Measurements from ENCODE around the gene RHOF.

RHOF gene

DNA sequence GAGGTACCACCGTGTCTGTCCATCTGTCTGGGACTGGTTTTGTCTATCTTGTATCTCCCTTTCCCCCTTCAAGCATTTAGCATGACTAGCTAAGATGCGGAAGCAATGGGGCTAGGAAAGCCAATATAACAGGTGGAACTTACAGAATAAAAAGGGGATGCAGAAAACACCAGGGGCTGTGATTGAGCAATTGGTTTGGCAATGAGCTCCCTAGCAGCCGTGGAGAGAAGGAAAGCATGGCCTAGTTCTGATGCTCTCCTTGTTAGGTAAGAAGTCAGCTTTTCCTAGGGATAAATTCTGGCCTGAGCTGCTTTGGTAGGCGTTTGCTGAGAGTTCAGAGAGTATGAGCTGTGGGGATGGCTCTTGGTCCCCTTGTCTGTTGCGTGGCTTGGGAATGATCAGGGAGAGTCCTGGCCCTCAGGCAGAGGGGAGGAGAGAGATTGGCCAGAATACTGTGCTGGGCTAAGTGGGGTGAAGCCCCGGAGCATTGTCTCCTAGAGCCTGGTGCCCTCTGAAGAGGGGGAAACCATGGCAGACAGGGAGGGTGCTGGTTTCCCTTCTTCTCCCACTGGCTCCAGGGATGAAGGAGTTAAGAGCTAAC, 17.4 kb upstream of the RHOF start:
- Histone ChIP-seq H3K4me3 (ENCODE audit: low read depth, low read length, poor library complexity, severe bottlenecking) (peak overlapping the region; percentile 65), H2AFZ (ENCODE audit: low read length) (no peak overlapping the region), H3F3A (ENCODE audit: insufficient read depth, low read length) (0 out of 2 replicates have a peak, but pooled peaks cover 5% of the 10 kb centered on the region), H3K79me2 (ENCODE audit: insufficient read depth, low read length) (no peaks in the 10 kb centered on the region), H3K27me3 (ENCODE audit: insufficient read depth, low read length) (no peaks in the 10 kb centered on the region), H4K20me1 (ENCODE audit: insufficient read depth, low read length) (no peaks in the 10 kb centered on the region), H3K9ac (ENCODE audit: low read length) (peak overlapping the region; percentile 58; the same call in 1 of the 2 replicates), H3K9me3 (ENCODE audit: low read length) (no peaks in the 10 kb centered on the region), H3K27ac (ENCODE audit: low read depth, low read length, poor library complexity, severe bottlenecking) (peak overlapping the region; percentile 70), H3K9me2 (ENCODE audit: low read depth, low read length) (no peaks in the 10 kb centered on the region), H3K4me1 (ENCODE audit: insufficient read depth, low read length, severe bottlenecking) (peaks cover 49% of the 10 kb centered on the region), H3K4me2 (ENCODE audit: low read length) (peak overlapping the region; percentile 85), H3K36me3 (ENCODE audit: insufficient read depth, low read length) (peaks cover 49% of the 10 kb centered on the region)
- TF ChIP-seq, protein P1, sequence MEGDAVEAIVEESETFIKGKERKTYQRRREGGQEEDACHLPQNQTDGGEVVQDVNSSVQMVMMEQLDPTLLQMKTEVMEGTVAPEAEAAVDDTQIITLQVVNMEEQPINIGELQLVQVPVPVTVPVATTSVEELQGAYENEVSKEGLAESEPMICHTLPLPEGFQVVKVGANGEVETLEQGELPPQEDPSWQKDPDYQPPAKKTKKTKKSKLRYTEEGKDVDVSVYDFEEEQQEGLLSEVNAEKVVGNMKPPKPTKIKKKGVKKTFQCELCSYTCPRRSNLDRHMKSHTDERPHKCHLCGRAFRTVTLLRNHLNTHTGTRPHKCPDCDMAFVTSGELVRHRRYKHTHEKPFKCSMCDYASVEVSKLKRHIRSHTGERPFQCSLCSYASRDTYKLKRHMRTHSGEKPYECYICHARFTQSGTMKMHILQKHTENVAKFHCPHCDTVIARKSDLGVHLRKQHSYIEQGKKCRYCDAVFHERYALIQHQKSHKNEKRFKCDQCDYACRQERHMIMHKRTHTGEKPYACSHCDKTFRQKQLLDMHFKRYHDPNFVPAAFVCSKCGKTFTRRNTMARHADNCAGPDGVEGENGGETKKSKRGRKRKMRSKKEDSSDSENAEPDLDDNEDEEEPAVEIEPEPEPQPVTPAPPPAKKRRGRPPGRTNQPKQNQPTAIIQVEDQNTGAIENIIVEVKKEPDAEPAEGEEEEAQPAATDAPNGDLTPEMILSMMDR (IDR thresholded peaks at IDR 0.05; ENCODE audit: low read length), result no peak
- TF ChIP-seq EZH2 (IDR thresholded peaks at IDR 0.05; ENCODE audit: borderline replicate concordance, low read length), result no peak

DNA sequence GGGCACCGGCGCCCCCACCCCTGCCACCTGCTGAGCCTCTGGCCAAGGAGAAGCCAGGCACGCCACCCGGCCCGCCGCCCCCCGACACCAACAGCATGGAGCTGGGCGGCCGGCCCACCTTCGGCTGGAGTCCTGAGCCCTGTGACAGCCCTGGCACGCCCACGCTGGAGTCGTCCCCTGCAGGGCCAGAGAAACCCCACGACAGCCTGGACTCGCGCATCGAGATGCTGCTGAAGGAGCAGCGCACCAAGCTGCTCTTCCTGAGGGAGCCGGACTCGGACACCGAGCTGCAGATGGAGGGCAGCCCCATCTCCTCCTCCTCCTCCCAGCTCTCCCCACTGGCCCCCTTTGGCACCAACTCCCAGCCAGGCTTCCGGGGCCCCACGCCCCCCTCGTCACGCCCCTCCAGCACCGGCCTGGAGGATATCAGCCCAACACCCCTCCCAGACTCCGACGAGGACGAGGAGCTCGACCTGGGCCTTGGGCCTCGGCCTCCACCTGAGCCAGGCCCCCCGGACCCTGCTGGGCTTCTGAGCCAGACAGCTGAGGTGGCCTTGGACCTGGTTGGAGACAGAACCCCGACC, 16.8 kb upstream of the RHOF start:
- Histone ChIP-seq H3K36me3 (ENCODE audit: insufficient read depth, low read length) (peaks cover 47% of the 10 kb centered on the region), H3K9ac (ENCODE audit: low read length) (no peak overlapping the region), H3K9me3 (ENCODE audit: low read length) (no peaks in the 10 kb centered on the region), H3F3A (ENCODE audit: insufficient read depth, low read length) (0 out of 2 replicates have a peak, but pooled peaks cover 5% of the 10 kb centered on the region), H4K20me1 (ENCODE audit: insufficient read depth, low read length) (no peaks in the 10 kb centered on the region), H3K9me2 (ENCODE audit: low read depth, low read length) (no peaks in the 10 kb centered on the region), H3K4me2 (ENCODE audit: low read length) (peak overlapping the region; percentile 85; the same call in 1 of the 2 replicates), H3K4me1 (ENCODE audit: insufficient read depth, low read length, severe bottlenecking) (peaks cover 52% of the 10 kb centered on the region), H3K27me3 (ENCODE audit: insufficient read depth, low read length) (no peaks in the 10 kb centered on the region), H3K79me2 (ENCODE audit: insufficient read depth, low read length) (no peaks in the 10 kb centered on the region), H3K27ac (ENCODE audit: low read depth, low read length, poor library complexity, severe bottlenecking) (peak overlapping the region; percentile 70), H3K4me3 (ENCODE audit: low read depth, low read length, poor library complexity, severe bottlenecking) (no peak overlapping the region), H2AFZ (ENCODE audit: low read length) (no peak overlapping the region)
- no peak for TF ChIP-seq EZH2 (IDR thresholded peaks at IDR 0.05; ENCODE audit: borderline replicate concordance, low read length)
- TF ChIP-seq, protein P1 (IDR thresholded peaks at IDR 0.05; ENCODE audit: low read length), result no peak

DNA sequence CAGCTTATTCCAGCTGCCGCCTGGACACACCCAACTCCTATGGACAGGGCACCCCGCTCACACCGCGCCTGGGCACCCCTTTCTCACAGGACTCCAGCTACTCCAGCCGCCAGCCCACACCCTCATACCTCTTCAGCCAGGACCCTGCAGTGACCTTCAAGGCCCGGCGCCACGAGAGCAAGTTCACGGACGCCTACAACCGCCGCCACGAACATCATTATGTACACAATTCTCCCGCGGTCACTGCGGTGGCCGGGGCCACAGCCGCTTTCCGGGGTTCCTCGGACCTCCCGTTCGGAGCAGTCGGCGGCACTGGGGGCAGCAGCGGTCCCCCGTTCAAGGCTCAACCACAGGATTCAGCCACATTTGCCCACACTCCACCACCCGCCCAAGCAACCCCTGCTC, 16.2 kb upstream of the RHOF start:
- H3K4me2 ChIP-seq (ENCODE audit: low read length), result no peak overlapping the region
- TF ChIP-seq EZH2 (IDR thresholded peaks at IDR 0.05; ENCODE audit: borderline replicate concordance, low read length), result no peak
- TF ChIP-seq, protein P1 (IDR thresholded peaks at IDR 0.05; ENCODE audit: low read length), result no peak
- H3F3A ChIP-seq (ENCODE audit: insufficient read depth, low read length), result 0 out of 2 replicates have a peak, but pooled peaks cover 5% of the 10 kb centered on the region
- H3K27ac ChIP-seq (ENCODE audit: low read depth, low read length, poor library complexity, severe bottlenecking), result no peak overlapping the region
- H3K9me3 ChIP-seq (ENCODE audit: low read length), result no peaks in the 10 kb centered on the region
- peaks cover 52% of the 10 kb centered on the region for H3K4me1 ChIP-seq (ENCODE audit: insufficient read depth, low read length, severe bottlenecking)
- H3K36me3 ChIP-seq (ENCODE audit: insufficient read depth, low read length), result peaks cover 41% of the 10 kb centered on the region
- no peak overlapping the region for H2AFZ ChIP-seq (ENCODE audit: low read length)
- no peaks in the 10 kb centered on the region for H3K27me3 ChIP-seq (ENCODE audit: insufficient read depth, low read length)
- H3K4me3 ChIP-seq (ENCODE audit: low read depth, low read length, poor library complexity, severe bottlenecking), result no peak overlapping the region
- H4K20me1 ChIP-seq (ENCODE audit: insufficient read depth, low read length), result no peaks in the 10 kb centered on the region
- 0 out of 2 replicates have a peak, but pooled peaks cover 3% of the 10 kb centered on the region for H3K79me2 ChIP-seq (ENCODE audit: insufficient read depth, low read length)
- H3K9me2 ChIP-seq (ENCODE audit: low read depth, low read length), result no peaks in the 10 kb centered on the region
- H3K9ac ChIP-seq (ENCODE audit: low read length), result no peak overlapping the region

Measured in OCI-LY1 (cell line).